GM10248 (cell line): ENCODE data around the gene PKIG.

Experiments used
- CTCF ChIA-PET: fragments of 300-600 bp; sonication (Branson Sonifier 250); formaldehyde crosslinking; extraction: SDS; loops from one replicate; lab custom pipeline; 2021; ENCODE audit warnings: antibody characterized with exemption; lab: Yijun Ruan, JAX
- POLR2A ChIA-PET: fragments of 350-650 bp; sonication (Branson Sonifier 250); formaldehyde crosslinking; extraction: SDS; loops from one replicate; lab custom pipeline; 2020; ENCODE audit warnings: antibody characterized with exemption; lab: Yijun Ruan, JAX
- DNase-seq: peaks from one replicate; pipeline ENCODE4 v3.0.0; 2012; ENCODE audit errors: extremely low spot score
- CTCF ChIP-seq: IDR thresholded peaks from 2 replicates; pipeline ENCODE4 v1.5.1; 2012; ENCODE audit warnings: mild to moderate bottlenecking, low read depth; ENCODE audit errors: extremely low read depth, missing control alignments, control extremely low read depth

The PKIG gene

GRCh38 chr20:44589537-44589936 is 7.2 kb downstream of the PKIG start:
- no peak for DNase-seq
- TF ChIP-seq CTCF = no peak
- ChIA-PET POLR2A (no interaction called here), CTCF (interaction anchor here (0.6 to 2.3 kb wide), 3 partner anchors 10 to 94 kb away, joined by 3 to 14 read pairs (median 4); no protein-coding TSS in a partner anchor)

- ChIA-PET CTCF (interaction anchor here (1.4 to 2.3 kb wide), 3 partner anchors 8 to 19 kb away, joined by 4 to 14 read pairs (median 8); no protein-coding TSS in a partner anchor), POLR2A (no interaction called here)
- no peak for DNase-seq
- no peak for TF ChIP-seq CTCF
Measured at GRCh38 chr20:44590980-44591778, 8.8 kb downstream of the PKIG start.

- POLR2A ChIA-PET = no interaction called here
Measured at GRCh38 chr20:44592366-44592765, 10.0 kb downstream of the PKIG start.

GRCh38 chr20:44593751-44594150 is 11.4 kb downstream of the PKIG start:
- CTCF ChIA-PET = interaction anchor here (0.8 to 4.2 kb wide), 8 partner anchors 8 to 207 kb away, joined by 3 to 36 read pairs (median 8); partner anchors contain the start of gene PKIG
- TF ChIP-seq CTCF = no peak
- POLR2A ChIA-PET = no interaction called here
- DNase-seq = no peak

More at GRCh38 chr20:44592366-44592765, 10.0 kb downstream of the PKIG start:
- DNase-seq = no peak
- CTCF ChIA-PET = interaction anchor here (1.7 to 4.2 kb wide), 2 partner anchors 10 to 18 kb away, joined by 8 to 36 read pairs; no protein-coding TSS in a partner anchor
- TF ChIP-seq CTCF = no peak

GRCh38 chr20:44594730-44595129 is 12.4 kb downstream of the PKIG start:
- ChIA-PET POLR2A (no interaction called here), CTCF (interaction anchor here (0.9 to 4.2 kb wide), 7 partner anchors 8 to 208 kb away, joined by 3 to 36 read pairs (median 9); partner anchors contain the start of gene PKIG)
- no peak for TF ChIP-seq CTCF
- DNase-seq = no peak

- CTCF ChIA-PET = interaction anchor here (3.2 to 4.2 kb wide), 2 partner anchors 10 to 14 kb away, joined by 14 to 36 read pairs; no protein-coding TSS in a partner anchor
- POLR2A ChIA-PET = no interaction called here
- TF ChIP-seq CTCF = no peak
- DNase-seq = no peak
Measured at GRCh38 chr20:44596010-44596409, 13.6 kb downstream of the PKIG start.
